Fibroblast of skin of right biceps (primary cell): ENCODE measurements around the gene APBA3.

Source experiments
- DNase-seq: peaks from one replicate; pipeline ENCODE4 v3.0.0-alpha.2; 2013

The APBA3 gene

DNA sequence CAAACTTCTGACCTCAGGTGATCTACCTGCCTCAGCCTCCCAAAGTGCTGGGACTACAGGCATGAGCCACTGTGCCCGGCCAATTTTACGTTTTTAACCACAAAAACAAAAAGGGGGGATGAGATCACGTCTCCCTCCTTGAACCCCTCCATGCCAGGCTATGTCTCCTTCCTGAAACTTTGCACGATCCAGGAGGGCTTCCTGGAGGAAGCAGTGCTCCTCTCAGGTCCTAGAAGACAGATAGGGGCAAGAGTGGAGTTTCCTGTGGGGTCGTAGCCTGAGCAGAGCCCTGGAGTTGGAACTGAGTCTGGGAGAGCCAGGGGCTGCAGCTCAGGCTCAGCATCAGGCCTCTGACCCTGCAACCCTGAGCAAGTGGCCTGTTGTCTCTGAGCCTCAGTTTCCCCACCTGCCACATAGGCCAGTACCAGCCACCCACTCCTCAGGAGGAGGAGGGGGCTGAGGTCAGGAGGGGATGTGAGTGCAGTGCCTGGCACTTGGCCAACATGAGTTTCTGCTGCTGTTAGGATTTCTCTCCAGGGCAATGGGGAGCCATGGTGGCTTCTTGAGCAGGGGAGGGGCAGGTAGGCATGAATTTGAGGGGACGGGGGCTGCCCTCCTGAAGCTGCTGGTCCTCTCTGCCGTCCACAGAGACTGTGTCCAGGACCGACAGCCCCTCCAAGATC is 16.0 kb downstream of the APBA3 start:
- no peak for DNase-seq

DNA sequence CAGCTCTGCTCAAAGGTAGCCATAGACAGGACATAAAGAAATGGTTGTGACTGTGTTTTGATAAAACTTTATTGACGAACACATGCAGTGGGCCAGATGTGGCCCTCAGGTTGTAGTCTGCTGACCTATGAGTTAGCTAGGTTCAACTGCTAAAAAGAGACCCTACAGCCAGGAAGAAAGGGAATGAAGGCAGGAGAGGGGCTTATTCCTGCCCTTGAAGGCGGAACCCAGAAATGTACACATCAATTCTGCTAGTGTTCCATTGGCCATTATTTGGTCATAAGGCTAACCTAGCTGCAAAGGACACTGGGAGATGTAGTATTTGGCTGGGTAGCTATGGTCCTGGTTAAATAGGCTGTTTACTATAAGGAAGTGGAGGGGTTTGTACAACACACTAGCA is 18.0 kb downstream of the APBA3 start:
- no peak for DNase-seq

DNA sequence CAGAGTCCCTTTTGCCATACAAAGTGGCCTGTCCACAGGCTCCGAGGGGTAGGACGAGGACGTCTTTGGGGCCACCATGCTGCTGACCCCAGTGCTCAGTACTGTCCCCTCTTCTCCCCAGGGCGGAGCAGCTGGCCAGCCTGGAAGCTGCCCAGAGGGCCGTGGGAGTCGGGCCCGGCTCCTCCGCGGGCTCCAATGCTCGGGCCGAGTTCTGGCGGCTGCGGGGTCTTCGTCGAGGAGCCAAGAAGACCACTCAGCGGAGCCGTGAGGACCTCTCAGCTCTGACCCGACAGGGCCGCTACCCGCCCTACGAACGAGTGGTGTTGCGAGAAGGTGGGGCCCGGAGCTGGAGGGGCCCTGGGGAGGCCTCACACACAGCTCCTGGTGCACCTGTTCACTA is 21.1 kb downstream of the APBA3 start:
- no peak for DNase-seq

DNA sequence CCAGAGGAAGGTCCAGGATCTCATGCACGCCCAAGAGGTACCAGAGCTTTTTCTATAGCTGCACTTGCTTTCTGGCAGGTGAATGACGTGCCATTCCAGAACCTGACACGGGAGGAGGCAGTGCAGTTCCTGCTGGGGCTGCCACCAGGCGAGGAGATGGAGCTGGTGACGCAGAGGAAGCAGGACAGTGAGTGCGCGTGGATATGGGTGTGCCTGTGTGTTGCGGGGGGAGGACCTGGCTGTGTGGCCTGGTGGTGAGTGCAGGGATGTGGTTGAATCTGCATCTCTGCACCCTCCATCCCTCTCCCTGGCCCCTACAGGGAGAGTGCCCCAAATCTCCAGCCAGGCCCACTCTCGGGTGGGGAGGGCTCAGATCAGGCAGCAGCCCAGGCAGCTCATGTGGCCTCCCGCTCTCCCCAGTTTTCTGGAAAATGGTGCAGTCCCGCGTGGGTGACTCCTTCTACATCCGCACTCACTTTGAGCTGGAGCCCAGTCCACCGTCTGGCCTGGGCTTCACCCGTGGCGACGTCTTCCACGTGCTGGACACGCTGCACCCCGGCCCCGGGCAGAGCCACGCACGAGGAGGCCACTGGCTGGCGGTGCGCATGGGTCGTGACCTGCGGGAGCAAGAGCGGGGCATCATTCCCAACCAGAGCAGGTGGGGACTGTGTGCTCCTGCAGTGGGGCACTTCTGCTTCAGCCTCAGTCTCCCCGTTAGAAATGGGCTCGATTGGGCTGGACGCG is 22.8 kb downstream of the APBA3 start:
- no peak for DNase-seq

DNA sequence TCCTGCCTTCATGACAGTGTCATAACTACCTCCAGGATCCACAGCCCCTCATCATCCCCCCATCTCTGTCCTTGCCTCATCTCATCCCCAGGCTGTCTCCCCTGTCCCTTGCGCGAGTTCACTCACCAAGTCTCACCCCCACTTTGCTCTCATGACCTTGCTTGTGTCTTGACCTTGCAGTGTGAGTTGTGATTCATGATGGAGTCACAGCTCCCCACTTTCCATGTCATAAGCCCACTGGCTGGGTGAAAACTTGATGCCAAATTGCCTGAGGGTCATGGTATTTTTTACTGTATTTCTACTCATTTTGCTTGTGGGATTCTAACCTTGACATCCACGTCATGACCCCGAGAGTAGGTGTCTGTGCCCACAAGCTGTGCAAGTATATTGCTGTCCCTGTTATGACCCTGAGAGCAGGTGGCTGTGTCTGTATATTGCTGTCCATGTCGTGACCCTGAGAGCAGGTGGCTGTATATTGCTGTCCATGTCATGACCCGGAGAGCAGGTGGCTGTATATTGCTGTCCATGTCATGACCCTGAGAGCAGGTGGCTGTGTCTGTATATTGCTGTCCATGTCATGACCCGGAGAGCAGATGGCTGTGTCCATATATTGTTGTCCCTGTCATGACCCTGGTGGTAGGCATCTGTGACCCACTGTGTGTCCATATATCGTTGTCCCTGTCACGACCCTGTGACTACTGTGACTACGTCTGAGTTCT is 23.8 kb downstream of the APBA3 start:
- no peak for DNase-seq

DNA sequence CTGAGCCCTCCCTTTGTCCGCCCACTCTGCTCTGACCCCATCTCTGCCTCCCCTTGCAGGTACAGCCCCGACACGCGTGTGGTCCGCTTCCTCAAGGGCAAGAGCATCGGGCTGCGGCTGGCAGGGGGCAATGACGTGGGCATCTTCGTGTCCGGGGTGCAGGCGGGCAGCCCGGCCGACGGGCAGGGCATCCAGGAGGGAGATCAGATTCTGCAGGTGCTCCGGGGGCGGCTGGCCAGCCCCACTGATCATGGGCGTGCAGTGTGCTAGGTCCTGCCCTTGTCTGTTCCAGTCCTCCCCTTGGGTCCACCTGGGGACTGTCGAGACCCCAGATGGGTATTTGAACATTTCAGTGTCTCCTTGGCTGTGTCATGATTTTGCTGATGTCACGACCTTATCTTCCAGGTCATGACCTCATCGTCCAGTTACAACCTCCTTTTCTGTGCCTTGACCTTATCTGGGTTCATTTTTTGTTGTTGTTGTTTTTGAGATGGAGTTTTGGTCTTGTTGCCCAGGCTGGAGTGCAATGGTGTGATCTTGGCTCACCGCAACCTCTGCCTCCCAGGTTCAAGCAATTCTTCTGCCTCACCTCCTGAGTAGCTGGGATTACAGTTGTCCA is 25.3 kb downstream of the APBA3 start:
- no peak for DNase-seq

DNA sequence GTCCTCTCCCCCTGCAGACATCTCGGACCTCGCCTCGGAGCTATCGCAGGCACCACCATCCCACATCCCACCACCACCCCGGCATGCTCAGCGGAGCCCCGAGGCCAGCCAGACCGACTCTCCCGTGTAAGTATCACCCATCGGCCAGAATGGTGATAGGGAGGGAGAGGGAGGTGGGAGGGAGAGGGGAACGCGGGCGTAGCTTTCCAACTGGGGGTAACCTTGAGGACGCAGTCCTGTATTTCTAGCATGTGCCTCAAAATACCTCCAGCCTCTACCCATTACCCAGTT is 27.2 kb downstream of the APBA3 start:
- DNase-seq = no peak

DNA sequence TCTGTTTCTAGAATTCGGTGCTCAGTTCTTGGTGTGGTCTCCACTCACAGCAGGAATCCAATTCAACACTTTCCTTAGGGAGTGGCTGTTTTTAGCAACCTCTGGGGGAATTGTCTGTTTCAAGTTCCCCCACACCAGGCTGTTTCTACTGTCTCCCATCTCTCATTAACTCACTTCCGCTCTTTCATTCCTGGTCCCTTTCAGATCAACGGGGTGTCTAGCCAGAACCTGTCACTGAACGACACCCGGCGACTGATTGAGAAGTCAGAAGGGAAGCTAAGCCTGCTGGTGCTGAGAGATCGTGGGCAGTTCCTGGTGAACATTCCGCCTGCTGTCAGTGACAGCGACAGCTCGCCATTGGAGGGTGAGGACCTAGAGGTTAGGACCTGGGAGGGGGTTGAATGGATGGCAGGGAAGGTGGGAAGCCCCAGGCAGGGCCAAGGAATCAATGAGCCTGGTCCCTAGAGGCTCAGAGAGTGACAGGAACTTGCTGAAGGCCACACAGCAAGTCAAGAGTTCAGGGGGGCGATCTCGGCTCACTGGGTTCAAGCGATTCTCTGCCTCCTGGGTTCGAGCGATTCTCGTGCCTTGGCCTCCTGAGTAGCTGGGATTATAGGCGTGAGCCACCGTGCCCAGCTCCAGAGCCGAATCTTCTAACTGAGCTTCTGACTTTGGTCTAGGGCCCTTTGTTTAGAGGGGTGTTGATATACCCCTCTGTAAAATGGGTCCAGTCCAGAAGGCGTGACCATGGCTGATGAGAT is 27.8 kb downstream of the APBA3 start:
- DNase-seq = no peak

DNA sequence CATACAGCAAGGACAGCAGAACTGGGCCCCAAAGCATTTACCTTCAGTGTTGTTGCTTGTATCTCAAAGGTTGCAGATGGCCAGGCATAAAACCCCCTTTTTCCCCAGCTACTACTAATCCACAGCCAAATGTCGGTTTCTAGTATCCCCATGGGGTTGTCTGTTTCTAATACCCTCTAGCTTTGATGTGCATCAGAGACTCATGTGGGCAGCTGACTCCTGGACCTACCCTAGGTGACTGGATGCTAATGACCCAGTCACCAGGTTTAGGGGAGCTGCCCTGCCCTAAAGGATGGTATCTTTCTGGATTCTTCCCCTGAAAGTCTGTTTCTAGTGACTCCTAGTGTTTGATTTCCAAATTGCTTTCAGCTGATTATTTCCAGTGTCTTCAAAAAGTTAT is 29.4 kb downstream of the APBA3 start:
- DNase-seq = no peak

DNA sequence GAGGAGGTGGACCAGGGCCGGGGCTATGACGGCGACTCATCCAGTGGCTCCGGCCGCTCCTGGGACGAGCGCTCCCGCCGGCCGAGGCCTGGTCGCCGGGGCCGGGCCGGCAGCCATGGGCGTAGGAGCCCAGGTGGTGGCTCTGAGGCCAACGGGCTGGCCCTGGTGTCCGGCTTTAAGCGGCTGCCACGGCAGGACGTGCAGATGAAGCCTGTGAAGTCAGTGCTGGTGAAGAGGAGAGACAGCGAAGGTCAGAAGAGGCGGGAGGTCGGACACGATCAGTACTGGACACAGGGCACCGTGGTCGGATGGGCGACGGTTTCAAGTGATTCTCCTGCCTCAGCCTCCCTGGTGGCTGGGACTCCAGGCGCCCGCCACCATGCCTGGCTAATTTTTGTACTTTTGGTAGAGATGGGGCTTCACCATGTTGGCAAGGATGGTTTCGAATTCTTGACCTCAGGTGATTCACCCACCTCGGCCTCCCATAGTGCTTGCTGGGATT is 31.0 kb downstream of the APBA3 start:
- DNase-seq = no peak

DNA sequence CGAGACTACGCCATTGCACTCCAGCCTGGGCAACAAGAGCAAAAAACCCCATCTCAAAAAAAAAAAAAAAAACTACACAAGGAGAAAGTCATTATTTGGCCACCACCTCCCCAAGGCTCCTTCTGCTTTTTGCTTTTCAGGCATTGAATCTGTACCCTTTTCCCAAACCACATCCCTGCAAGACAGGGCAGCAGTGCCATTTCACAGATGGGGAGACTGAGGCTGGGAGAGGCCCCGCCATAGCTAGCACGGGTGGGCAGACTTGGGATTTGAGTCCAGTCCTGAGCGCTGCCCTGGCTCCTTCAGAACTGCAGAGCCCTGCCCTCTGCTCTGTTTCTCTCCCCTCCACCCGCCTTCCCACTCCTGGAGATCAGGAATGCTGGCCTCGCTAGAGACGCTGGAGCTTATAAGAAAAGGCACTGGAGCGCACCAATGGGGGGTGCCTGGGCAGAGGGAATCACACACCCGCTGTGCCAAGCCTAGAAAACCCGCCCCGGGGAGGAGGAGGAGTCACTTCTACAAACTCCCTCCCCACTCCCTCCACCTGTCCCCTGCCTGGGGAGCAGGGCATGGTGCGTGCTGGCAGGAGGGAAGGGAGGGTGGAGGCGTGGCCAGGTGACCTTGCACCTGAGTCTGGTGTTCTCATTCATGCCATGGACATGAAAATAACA is 35.7 kb downstream of the APBA3 start:
- DNase-seq = no peak

DNA sequence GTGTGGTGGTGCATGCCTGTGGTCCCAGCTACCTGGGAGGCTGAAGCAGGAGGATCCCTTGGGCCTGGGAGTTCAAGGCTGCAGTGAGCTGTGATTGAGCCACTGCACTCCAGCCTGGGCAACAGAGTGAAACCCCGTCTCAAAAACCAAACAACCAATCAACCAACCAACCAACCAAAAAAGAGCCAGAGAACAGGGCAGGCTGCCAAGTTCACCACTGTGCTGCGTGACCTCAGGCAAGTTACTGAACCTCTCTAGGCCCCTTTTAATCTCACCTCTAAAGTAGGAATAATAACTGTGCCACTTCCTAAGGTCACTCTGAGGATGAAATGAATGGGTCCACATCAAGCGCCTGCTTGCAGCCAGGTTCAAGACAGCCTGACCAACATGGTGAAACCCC is 36.4 kb downstream of the APBA3 start:
- no peak for DNase-seq

DNA sequence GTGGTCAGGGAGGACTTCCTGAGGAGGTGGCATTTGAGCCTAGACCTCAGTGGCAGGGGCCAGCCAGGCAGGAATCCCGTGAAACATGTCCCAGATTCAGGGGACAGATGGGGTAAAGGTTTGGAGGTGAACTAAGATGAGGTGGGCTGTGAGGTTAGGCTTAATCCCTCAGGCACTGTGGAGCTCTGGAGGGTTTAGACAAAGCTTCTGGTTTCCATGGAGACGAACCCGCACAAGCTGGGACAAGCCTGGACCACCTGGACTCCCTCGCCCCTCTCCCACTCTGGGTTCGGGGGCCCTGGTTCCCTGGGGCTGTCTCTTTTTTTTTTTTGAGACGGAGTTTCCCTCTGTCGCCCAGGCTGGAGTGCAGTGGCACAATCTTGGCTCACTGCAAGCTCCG is 37.6 kb downstream of the APBA3 start:
- no peak for DNase-seq

DNA sequence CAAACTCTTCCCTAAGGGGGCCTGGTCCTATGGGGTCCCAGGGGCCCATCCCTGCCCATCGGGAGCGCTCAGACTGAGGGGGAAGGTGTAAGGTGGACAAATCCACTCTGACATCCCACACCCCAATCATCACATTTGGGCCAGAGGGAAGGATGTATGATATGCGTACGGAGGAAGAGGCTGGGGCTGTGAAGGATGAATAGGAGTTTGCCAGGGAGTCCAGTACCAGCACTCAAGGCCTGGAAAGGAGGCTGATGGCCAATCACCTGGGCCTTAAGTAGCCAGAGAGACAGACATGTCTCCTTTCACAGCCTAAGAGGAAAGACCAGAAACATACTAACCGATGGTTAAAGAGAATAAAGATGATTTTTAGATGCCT is 38.4 kb downstream of the APBA3 start:
- DNase-seq = no peak

DNA sequence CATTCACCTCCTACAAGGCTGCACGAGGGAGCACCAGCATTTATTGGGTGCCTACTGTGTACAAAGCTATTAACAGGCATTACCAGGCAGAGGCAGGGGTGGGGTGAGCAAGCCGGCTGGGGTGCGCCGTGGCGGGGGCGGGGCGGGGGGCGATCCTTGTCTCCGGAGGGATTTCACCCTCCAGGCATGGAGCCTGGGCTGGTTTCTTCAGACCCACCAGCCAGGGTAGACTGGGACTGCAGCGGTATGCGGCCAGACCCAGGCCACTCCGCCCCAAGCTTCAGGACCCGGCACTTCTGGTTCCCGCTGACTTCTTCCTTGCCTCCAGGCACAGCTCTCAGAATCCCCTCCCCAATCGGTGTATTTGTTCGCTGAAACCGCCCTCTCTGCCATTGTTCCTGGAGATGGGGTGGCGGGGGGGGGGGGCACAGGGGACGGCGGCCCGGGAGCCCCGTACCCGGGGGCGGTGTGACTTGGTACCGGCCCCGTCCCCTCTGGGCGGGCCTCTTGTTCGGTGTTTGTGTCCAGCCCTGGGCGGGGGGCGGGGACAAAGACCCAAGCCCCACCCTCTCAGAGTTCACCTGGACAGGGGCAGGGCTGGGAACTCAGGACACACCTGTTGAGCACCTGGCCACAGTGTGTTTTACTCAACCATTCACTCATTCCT is 38.9 kb downstream of the APBA3 start:
- DNase-seq = no peak

DNA sequence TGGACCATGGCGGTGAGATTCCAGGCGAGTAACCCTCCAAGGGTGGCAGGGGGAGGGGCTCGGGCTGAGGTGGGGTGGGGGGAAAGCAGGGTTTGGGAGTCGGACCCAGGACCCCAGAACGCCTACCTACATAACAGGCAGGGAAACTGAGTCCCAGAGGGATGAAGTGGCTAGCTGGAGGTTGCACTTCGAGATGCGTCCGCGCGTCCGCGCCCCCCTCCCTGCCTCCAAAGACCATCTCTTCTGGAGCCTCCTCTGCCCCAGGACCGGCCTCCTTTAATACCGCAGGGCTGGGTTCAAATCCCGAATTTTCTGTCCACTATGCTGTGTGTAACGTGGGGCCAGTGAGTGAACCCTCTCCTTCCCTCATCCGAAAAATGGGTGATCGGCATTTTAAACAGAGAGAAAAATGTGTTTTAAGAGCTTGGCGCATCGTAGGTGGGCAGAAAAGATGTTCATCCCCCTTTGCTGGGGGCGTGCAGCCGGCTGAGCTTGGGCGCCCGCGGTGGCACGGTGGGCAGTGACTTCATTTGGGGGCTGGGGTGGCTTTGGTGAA is 39.5 kb downstream of the APBA3 start:
- DNase-seq = no peak

DNA sequence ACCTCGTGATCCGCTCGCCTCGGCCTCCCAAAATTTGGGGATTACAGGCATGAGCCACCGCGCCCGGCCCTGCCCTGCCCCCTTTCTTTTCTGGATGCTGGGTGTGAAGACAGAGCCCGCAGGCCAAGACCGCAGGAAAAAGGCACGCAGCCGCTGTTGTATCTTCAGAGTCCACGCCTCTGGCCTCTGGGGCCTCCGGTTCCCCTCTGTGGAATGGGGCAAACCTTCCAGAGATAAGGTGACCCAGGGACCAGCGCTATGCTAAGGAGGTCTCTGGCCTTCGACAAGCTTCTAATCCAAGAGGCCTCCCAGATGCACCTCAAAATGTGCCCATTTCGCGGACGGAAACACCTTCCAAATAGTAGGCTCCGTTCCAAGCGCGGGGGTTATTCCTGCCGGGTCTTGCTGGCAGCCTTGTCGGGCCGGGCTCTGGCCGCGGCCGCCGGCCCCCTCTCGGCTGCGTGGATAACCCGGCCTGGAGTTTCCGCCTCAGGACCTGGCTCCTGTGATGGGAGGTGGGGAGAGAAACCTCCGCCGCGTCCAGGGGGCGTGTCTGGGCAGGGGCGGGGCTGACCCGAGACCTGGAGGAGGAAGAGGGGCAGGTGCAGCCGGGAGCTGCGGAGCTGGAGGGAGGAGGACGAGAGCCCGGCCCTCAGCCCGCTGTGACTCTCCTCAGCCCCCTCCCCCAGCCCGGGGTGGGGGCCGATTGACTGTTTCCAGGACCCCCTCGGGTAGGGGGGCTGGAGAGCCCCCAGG is 40.2 kb downstream of the APBA3 start:
- DNase-seq = peak; percentile 74

DNA sequence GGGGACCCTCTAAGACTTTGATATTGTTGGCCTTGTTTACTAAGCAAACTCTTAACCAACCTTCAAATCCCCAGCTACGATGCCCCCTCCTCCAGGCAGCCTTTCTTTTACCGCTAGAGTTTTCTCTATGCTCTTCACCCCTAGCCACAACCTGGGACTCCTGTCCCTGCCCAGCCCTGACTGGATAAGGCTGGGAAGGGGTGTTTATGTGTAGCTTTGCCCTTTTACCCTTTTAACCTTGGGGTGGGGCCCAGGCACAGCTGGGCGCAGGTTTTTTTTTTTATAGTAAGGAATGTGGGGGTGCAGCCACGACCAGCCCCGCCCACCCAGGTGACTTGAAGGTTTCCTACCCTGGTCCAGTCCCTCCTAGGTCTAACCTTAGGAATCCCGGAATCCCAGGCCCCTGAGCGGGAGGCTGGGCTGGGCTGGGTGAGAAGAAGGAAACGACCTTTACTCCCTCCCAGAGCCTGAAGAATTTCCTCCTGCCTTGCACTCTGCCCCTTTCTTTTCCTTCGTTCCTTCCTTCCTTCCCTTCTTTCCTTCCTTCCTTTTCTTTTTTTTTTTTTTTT is 41.1 kb downstream of the APBA3 start:
- DNase-seq = no peak

DNA sequence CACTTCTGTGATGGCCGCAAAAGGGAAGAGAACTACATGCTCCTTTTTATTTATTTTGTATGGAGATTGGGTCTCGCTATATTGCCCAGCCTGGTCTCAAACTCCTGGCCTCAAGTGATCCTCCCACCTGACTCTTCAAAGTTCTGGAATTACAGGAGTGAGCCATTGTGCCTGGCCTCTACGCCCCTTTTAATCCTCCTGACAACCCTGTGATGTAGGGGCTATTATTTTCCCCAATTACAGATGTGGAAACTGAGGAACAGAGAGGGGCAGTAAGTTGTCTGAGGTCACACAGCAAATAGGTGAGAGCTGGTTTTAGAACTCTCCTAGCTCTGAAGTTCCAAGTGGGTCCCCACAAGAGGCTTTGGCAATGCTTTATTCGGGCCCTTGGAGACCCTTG is 41.6 kb downstream of the APBA3 start:
- DNase-seq = no peak

DNA sequence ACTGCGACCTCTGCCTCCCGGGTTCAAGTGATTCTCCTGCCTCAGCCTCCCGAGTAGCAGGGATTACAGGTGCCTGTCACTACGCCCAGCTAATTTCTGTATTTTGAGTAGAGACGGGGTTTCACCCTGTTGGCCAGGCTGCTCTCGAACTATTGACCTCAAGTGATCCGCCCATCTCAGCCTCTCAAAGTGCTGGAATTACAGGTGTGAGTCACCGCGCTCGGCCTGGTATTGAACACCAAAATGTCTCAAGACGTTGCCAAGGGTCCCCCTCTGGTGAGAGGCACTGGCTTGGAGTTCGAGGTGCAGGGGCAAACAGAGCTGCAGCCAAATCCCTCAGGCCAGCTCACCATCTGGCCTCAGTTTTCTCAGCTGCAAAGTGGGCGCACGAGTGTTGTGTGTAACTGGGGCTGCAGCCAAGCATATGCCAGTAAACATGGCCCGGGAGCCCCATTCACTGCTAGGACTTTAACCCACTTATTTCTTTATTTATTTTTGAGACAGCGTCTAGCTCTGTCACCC is 45.3 kb downstream of the APBA3 start:
- DNase-seq = no peak
